Esophagus (tissue), 2 donors: Measurements from ENCODE around the gene DNAJC5. TPM values are rescaled to one million over a fixed set of nuclear protein-coding genes. Genes with fewer than 3 reads are reported as not detected.

Experiments used
- H3K27ac ChIP-seq, 2 donors: one replicate each; pipeline ENCODE4 v1.5.1; 2013; ENCODE audit warnings: low read depth in 2 of 2, mild to moderate bottlenecking in 2 of 2, inconsistent platforms in 1 of 2, low read length in 1 of 2, moderate library complexity in 1 of 2
- H3K27me3 ChIP-seq, 2 donors: one replicate each; pipeline ENCODE4 v1.6.1; 2013; ENCODE audit warnings: low read length in 2 of 2, control low read depth in 1 of 2, mild to moderate bottlenecking in 1 of 2; ENCODE audit not compliant: insufficient read depth in 2 of 2, control insufficient read depth in 1 of 2
- H3K36me3 ChIP-seq, 2 donors: one replicate each; pipeline ENCODE4 v1.6.1; 2013; ENCODE audit warnings: low read length in 1 of 2; ENCODE audit not compliant: control insufficient read depth in 2 of 2, insufficient read depth in 2 of 2
- H3K4me1 ChIP-seq, 2 donors: one replicate each; pipeline ENCODE4 v1.6.1; 2013; ENCODE audit warnings: low read length in 1 of 2; ENCODE audit not compliant: control insufficient read depth in 2 of 2, insufficient read depth in 2 of 2
- H3K4me3 ChIP-seq, 2 donors: one replicate each; pipeline ENCODE4 v1.5.1; 2013; ENCODE audit warnings: low read length in 2 of 2, mild to moderate bottlenecking in 2 of 2, low read depth in 1 of 2, moderate library complexity in 1 of 2
- H3K9me3 ChIP-seq, 2 donors: one replicate each; pipeline ENCODE4 v1.6.1; 2013; ENCODE audit warnings: mild to moderate bottlenecking in 2 of 2, low read depth in 1 of 2, low read length in 1 of 2, moderate library complexity in 1 of 2; ENCODE audit not compliant: control insufficient read depth in 2 of 2, insufficient read depth in 1 of 2
- WGBS, 2 donors: extraction: QIAGEN DNeasy Blood & Tissue Kit; methylation state at CpG; one replicate each; pipeline ENCODE4 v1.1.7; 2013; 5-methylcytosine and 5-hydroxymethylcytosine counted together
- polyA plus RNA-seq, 2 donors: library from polyadenylated mRNA; stranded (reverse); fragments of 200-250 nt; gene quantifications; one replicate each; pipeline ENCODE4 v1.2.3, GENCODE V29; 2013
- donor health status: healthy with polysubstance abuse.
- donor health status: Bipolar disorder and iron deficiency.

DNAJC5 gene
- polyA plus RNA-seq, 2 donors: 42.9 to 59.4 TPM

- WGBS, 2 donors: 80 to 81% methylated on average over 29 of the region's 29 CpGs
- Histone ChIP-seq H3K4me1 (peaks cover 2 to 20% of the 10 kb centered on the region in 2 donors), H3K27ac (peak overlapping the region; percentile 74 to 92), H3K27me3 (no peaks in the 10 kb centered on the region), H3K36me3 (peaks cover 5 to 31% of the 10 kb centered on the region in 2 donors), H3K4me3 (no peak overlapping the region), H3K9me3 (no peaks in the 10 kb centered on the region)
Observed at GRCh38 chr20:63891061-63892002, 3.6 kb upstream of the DNAJC5 start.

DNA sequence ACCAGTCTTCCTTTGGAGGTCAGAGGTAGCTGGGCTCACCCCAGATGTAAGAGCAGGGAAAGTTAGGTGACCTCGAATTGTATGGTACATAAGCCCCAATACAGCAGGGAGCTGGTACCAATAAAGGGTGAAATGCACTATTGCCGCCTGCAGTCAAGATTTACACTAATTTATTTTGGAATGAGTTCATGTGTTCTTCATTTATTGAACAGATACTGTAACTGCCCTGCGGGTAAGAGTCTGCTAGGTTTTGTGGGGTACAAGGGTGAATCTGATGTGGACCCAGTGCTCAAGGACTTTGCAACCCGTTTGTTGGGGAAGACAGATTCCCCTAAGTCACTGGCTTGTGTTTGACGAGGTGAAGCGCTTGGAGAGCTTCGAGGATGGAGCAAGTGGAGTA, 2.5 kb upstream of the DNAJC5 start:
- H3K27ac ChIP-seq: no peak overlapping the region
- H3K9me3 ChIP-seq: no peaks in the 10 kb centered on the region
- no peaks in the 10 kb centered on the region for H3K27me3 ChIP-seq
- H3K36me3 ChIP-seq: peaks cover 5 to 26% of the 10 kb centered on the region in 2 donors
- peaks cover 4 to 23% of the 10 kb centered on the region in 2 donors for H3K4me1 ChIP-seq
- no peak overlapping the region for H3K4me3 ChIP-seq
- 87 to 88% methylated on average over 7 of the region's 7 CpGs for WGBS, 2 donors

GRCh38 chr20:63893999-63894357, 948 bp upstream of the DNAJC5 start:
- Histone ChIP-seq H3K4me3 (peak overlapping the region in 1 of 2 donors; percentile 97), H3K4me1 (peaks cover 4 to 19% of the 10 kb centered on the region in 2 donors), H3K36me3 (peaks cover 5 to 21% of the 10 kb centered on the region in 2 donors), H3K9me3 (no peaks in the 10 kb centered on the region), H3K27me3 (no peaks in the 10 kb centered on the region), H3K27ac (peak overlapping the region; percentile 32 to 78)
- WGBS, 2 donors: 33 to 34% methylated on average over 6 of the region's 6 CpGs

GRCh38 chr20:63895202-63895951, 451 bp downstream of the DNAJC5 start:
- 0 to 1% methylated on average over 43 to 87 of the region's 87 CpGs for WGBS, 2 donors
- H3K27me3 ChIP-seq: no peaks in the 10 kb centered on the region
- H3K4me1 ChIP-seq: peaks cover 4 to 15% of the 10 kb centered on the region in 2 donors
- H3K36me3 ChIP-seq: peaks cover 0 to 18% of the 10 kb centered on the region in 2 donors
- H3K27ac ChIP-seq: peak overlapping the region; percentile 94 to 97
- peak overlapping the region; percentile 41 to 97 for H3K4me3 ChIP-seq
- no peaks in the 10 kb centered on the region for H3K9me3 ChIP-seq

DNA sequence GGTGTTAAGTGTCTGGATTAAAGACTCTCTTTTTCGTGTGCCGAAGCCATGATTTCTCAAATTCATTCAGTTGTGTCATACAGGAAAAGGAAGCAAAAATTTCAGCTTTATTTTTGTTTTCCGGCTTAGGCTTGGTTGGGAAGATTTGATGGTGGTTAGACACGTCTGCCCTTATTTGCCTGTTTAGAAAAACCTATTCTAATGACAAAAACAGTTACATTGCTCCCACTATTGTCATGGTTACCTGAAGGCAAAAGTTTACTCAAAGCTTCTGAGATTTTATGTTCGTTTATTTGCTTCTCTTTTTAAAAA, 982 bp downstream of the DNAJC5 start:
- no peaks in the 10 kb centered on the region for H3K27me3 ChIP-seq
- H3K36me3 ChIP-seq: peaks cover 0 to 14% of the 10 kb centered on the region in 2 donors
- peak overlapping the region in 1 of 2 donors; percentile 97 for H3K4me3 ChIP-seq
- H3K27ac ChIP-seq: peak overlapping the region in 1 of 2 donors; percentile 97
- WGBS, 2 donors: 0 to 1% methylated on average over 5 of the region's 5 CpGs
- H3K9me3 ChIP-seq: no peaks in the 10 kb centered on the region
- H3K4me1 ChIP-seq: peaks cover 4 to 11% of the 10 kb centered on the region in 2 donors

GRCh38 chr20:63896264-63897105, 1.6 kb downstream of the DNAJC5 start:
- Histone ChIP-seq H3K9me3 (no peaks in the 10 kb centered on the region), H3K27ac (peak overlapping the region; percentile 96 to 97), H3K36me3 (peaks cover 0 to 15% of the 10 kb centered on the region in 2 donors), H3K4me3 (peak overlapping the region; percentile 54 to 97), H3K27me3 (no peaks in the 10 kb centered on the region), H3K4me1 (peaks cover 6 to 9% of the 10 kb centered on the region in 2 donors)
- 9% methylated on average over 18 of the region's 18 CpGs for WGBS, 2 donors

- Histone ChIP-seq H3K4me3 (peak overlapping the region; percentile 3 to 22), H3K27me3 (no peaks in the 10 kb centered on the region), H3K27ac (peak overlapping the region in 1 of 2 donors; percentile 0), H3K36me3 (peaks cover 0 to 10% of the 10 kb centered on the region in 2 donors), H3K4me1 (peaks cover 6 to 9% of the 10 kb centered on the region in 2 donors), H3K9me3 (no peaks in the 10 kb centered on the region)
- WGBS, 2 donors: 75 to 86% methylated on average over 6 of the region's 6 CpGs
Observed at GRCh38 chr20:63897978-63898561, 3.1 kb downstream of the DNAJC5 start.

DNA sequence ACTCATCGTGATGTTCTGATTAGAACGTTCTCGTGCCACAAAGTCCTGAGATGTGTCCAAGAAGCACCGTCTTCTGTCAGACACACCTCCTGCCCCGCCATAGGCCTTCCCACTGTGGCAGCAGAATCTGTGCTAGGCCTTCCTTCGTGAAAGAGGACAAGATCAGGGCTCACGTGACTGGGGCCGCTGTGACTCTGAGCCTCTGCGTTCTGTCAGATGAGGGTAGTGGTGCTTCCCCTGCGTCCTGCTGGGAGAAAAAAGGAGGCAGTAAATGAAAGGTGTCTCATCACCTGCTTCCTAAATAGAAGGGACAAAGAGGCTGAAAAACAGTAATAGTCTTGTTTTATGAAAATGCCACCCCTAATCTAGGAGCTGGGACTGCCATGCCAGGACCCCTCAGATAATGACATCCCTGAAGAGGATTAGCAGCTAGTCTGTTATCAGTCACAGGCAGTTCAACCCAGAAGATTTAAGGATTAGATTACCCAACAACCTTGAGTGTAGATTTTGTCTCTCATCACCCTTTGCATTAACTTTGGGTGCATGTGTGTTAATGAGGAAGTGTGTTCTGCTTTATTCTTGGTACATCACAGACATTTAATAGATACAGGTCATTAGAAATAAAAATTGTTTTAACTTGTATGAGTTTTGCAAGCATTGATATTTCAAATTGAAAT, 4.1 kb downstream of the DNAJC5 start:
- peaks cover 6 to 9% of the 10 kb centered on the region in 2 donors for H3K4me1 ChIP-seq
- H3K9me3 ChIP-seq: no peaks in the 10 kb centered on the region
- no peaks in the 10 kb centered on the region for H3K27me3 ChIP-seq
- no peak overlapping the region for H3K4me3 ChIP-seq
- peaks cover 0 to 10% of the 10 kb centered on the region in 2 donors for H3K36me3 ChIP-seq
- 84 to 85% methylated on average over 10 of the region's 10 CpGs for WGBS, 2 donors
- no peak overlapping the region for H3K27ac ChIP-seq
